IPS-18a (cell line): ENCODE results near the gene ILF3.

Experiments
- H3K27ac ChIP-seq: one replicate; pipeline ENCODE4 v1.5.1; 2013; ENCODE audit warnings: low read length
- H3K27me3 ChIP-seq: one replicate; pipeline ENCODE4 v1.6.1; 2013; ENCODE audit warnings: mild to moderate bottlenecking, low read length; ENCODE audit not compliant: control insufficient read depth, insufficient read depth
- H3K36me3 ChIP-seq: one replicate; pipeline ENCODE4 v1.6.1; 2013; ENCODE audit warnings: low read depth, low read length; ENCODE audit not compliant: control insufficient read depth
- H3K4me1 ChIP-seq: one replicate; pipeline ENCODE4 v1.6.1; 2013; ENCODE audit warnings: low read depth, low read length; ENCODE audit not compliant: control insufficient read depth
- H3K4me3 ChIP-seq: one replicate; pipeline ENCODE4 v1.5.1; 2013; ENCODE audit warnings: low read length
- H3K9ac ChIP-seq: one replicate; pipeline ENCODE4 v1.6.1; 2013; ENCODE audit warnings: mild to moderate bottlenecking, low read length, moderate library complexity
- H3K9me3 ChIP-seq: one replicate; pipeline ENCODE4 v1.6.1; 2013; ENCODE audit warnings: low read depth, low read length; ENCODE audit not compliant: control insufficient read depth

The ILF3 gene

GRCh38 chr19:10679743-10680142 lies 25.6 kb downstream of the ILF3 start:
- no peaks in the 10 kb centered on the region for H3K4me1 ChIP-seq
- no peaks in the 10 kb centered on the region for H3K9me3 ChIP-seq
- H3K27ac ChIP-seq: no peak overlapping the region
- no peaks in the 10 kb centered on the region for H3K27me3 ChIP-seq
- H3K9ac ChIP-seq: no peak overlapping the region
- peaks cover 95% of the 10 kb centered on the region for H3K36me3 ChIP-seq
- H3K4me3 ChIP-seq: no peak overlapping the region

GRCh38 chr19:10680545-10681135 lies 26.5 kb downstream of the ILF3 start:
- H3K36me3 ChIP-seq: peaks cover 95% of the 10 kb centered on the region

GRCh38 chr19:10681658-10682057 lies 27.5 kb downstream of the ILF3 start:
- no peaks in the 10 kb centered on the region for H3K4me1 ChIP-seq
- H3K4me3 ChIP-seq: no peak overlapping the region
- peaks cover 100% of the 10 kb centered on the region for H3K36me3 ChIP-seq
- H3K9ac ChIP-seq: no peak overlapping the region
- H3K27ac ChIP-seq: no peak overlapping the region
- no peaks in the 10 kb centered on the region for H3K27me3 ChIP-seq
- no peaks in the 10 kb centered on the region for H3K9me3 ChIP-seq

More at GRCh38 chr19:10680545-10681135, 26.5 kb downstream of the ILF3 start:
- no peak overlapping the region for H3K9ac ChIP-seq
- no peak overlapping the region for H3K4me3 ChIP-seq
- no peak overlapping the region for H3K27ac ChIP-seq
- no peaks in the 10 kb centered on the region for H3K4me1 ChIP-seq
- no peaks in the 10 kb centered on the region for H3K27me3 ChIP-seq
- H3K9me3 ChIP-seq: no peaks in the 10 kb centered on the region

GRCh38 chr19:10682397-10683063 lies 28.4 kb downstream of the ILF3 start:
- no peak overlapping the region for H3K9ac ChIP-seq
- no peak overlapping the region for H3K27ac ChIP-seq
- H3K36me3 ChIP-seq: peaks cover 98% of the 10 kb centered on the region
- no peaks in the 10 kb centered on the region for H3K4me1 ChIP-seq
- no peak overlapping the region for H3K4me3 ChIP-seq
- no peaks in the 10 kb centered on the region for H3K27me3 ChIP-seq
- no peaks in the 10 kb centered on the region for H3K9me3 ChIP-seq

GRCh38 chr19:10683064-10683426 lies 28.9 kb downstream of the ILF3 start:
- Histone ChIP-seq H3K4me3 (no peak overlapping the region), H3K36me3 (peaks cover 98% of the 10 kb centered on the region), H3K9ac (no peak overlapping the region), H3K27me3 (no peaks in the 10 kb centered on the region), H3K9me3 (no peaks in the 10 kb centered on the region), H3K4me1 (no peaks in the 10 kb centered on the region), H3K27ac (no peak overlapping the region)

GRCh38 chr19:10683582-10683981 lies 29.4 kb downstream of the ILF3 start:
- H3K9ac ChIP-seq: no peak overlapping the region
- no peak overlapping the region for H3K4me3 ChIP-seq
- H3K27me3 ChIP-seq: no peaks in the 10 kb centered on the region
- H3K27ac ChIP-seq: no peak overlapping the region
- no peaks in the 10 kb centered on the region for H3K9me3 ChIP-seq
- peaks cover 98% of the 10 kb centered on the region for H3K36me3 ChIP-seq
- H3K4me1 ChIP-seq: no peaks in the 10 kb centered on the region

GRCh38 chr19:10685210-10685609 lies 31.1 kb downstream of the ILF3 start:
- peaks cover 98% of the 10 kb centered on the region for H3K36me3 ChIP-seq
- H3K27ac ChIP-seq: no peak overlapping the region

GRCh38 chr19:10686193-10686592 lies 32.0 kb downstream of the ILF3 start:
- H3K27me3 ChIP-seq: no peaks in the 10 kb centered on the region
- no peak overlapping the region for H3K9ac ChIP-seq
- no peak overlapping the region for H3K4me3 ChIP-seq
- no peaks in the 10 kb centered on the region for H3K9me3 ChIP-seq
- H3K4me1 ChIP-seq: no peaks in the 10 kb centered on the region
- H3K27ac ChIP-seq: no peak overlapping the region
- peaks cover 98% of the 10 kb centered on the region for H3K36me3 ChIP-seq

More at GRCh38 chr19:10685210-10685609, 31.1 kb downstream of the ILF3 start:
- H3K4me1 ChIP-seq: no peaks in the 10 kb centered on the region
- no peak overlapping the region for H3K4me3 ChIP-seq
- H3K9ac ChIP-seq: no peak overlapping the region
- no peaks in the 10 kb centered on the region for H3K27me3 ChIP-seq
- H3K9me3 ChIP-seq: no peaks in the 10 kb centered on the region

GRCh38 chr19:10686661-10687517 lies 32.7 kb downstream of the ILF3 start:
- Histone ChIP-seq H3K36me3 (peaks cover 98% of the 10 kb centered on the region), H3K9me3 (no peaks in the 10 kb centered on the region), H3K27me3 (no peaks in the 10 kb centered on the region)

GRCh38 chr19:10687518-10688288 lies 33.6 kb downstream of the ILF3 start:
- no peaks in the 10 kb centered on the region for H3K4me1 ChIP-seq
- H3K9ac ChIP-seq: no peak overlapping the region
- H3K36me3 ChIP-seq: peaks cover 98% of the 10 kb centered on the region
- H3K4me3 ChIP-seq: no peak overlapping the region
- H3K27me3 ChIP-seq: no peaks in the 10 kb centered on the region
- H3K9me3 ChIP-seq: no peaks in the 10 kb centered on the region
- H3K27ac ChIP-seq: no peak overlapping the region

More at GRCh38 chr19:10686661-10687517, 32.7 kb downstream of the ILF3 start:
- Histone ChIP-seq H3K9ac (no peak overlapping the region), H3K4me3 (no peak overlapping the region), H3K27ac (no peak overlapping the region), H3K4me1 (no peaks in the 10 kb centered on the region)
